SK-N-MC (cell line): ENCODE results near the gene REP15.

Source experiments
- EZH2 ChIP-seq: fragments of 200-600 bp; sonication (generic); IDR thresholded peaks from one replicate; pipeline ENCODE4 v1.6.1; 2017; ENCODE audit warnings: antibody characterized with exemption
- POLR2AphosphoS5 ChIP-seq: IDR thresholded peaks from 2 replicates; pipeline ENCODE4 v1.6.1; 2012; ENCODE audit warnings: mild to moderate bottlenecking, low read depth, low read length, borderline replicate concordance

DNA sequence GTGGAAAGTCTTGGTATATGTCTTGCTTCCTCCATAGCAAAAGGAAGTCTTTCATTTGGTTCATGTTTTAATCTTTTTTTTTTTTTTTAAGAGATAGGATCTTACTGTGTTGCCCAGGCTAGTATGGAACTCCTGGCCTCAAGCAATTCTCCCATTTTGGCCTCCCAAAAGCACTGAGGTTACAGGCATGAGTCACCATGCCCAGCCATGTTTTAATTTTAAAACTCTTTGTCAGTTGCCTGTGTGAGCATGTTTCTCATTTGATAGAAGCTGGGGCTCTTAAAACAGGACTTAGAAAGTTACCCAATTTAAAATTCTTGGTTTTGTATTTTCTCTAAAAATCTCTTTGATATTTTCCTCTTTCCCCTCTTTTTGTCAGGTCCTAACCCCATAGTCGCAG is 45.0 kb upstream of the REP15 start:
- TF ChIP-seq POLR2AphosphoS5, result no peak
- TF ChIP-seq EZH2, result no peak
